Measurements from ENCODE around the gene LACTB.
"Not testable (repeated sequence)": the region's sequence is repeated elsewhere in the genome, so short reads cannot be mapped to it uniquely, and the experiment has no call there.

Gene LACTB

DNA sequence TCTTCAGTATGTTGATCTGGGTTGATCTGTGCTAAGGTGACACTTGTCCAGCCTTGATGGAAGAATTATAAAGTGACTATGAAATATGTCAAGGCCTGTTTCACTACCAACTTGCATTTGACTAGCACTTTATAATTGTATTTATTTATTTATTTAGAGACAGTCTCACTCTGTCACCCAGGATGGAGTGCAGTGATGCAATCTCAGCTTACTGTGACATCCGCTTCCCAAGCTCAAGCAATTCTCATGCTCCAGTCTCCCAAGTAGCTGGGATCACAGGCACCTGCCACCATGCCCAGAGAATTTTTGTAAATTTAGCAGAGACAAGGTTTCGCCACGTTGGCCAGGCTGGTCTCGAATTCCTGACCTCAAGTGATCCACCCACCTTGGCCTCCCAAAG, 25.5 kb upstream of the LACTB start:
- no CpG with 5 or more reads among the region's 4 CpGs for WGBS, 2 donors (ENCODE audit: extremely low coverage in 2 of 2, insufficient read length in 2 of 2, insufficient replicate concordance in 1 of 2)
- Histone ChIP-seq H4K91ac (ENCODE audit: low read depth, low read length, poor library complexity) (no peak overlapping the region), H4K8ac (ENCODE audit: low read depth, low read length) (no peak overlapping the region), H2BK120ac (ENCODE audit: low read depth, low read length) (no peak overlapping the region), H3K9me3 (replicated peaks in 1 of 2; ENCODE audit: control insufficient read depth in 2 of 2, insufficient read depth in 1 of 2, low read depth in 1 of 2, low read length in 2 of 2) (peaks cover 0 to 2% of the 10 kb centered on the region in 2 donors), H2BK12ac (ENCODE audit: low read length) (no peak overlapping the region), H2AFZ (ENCODE audit: low read length) (no peak overlapping the region), H3K4ac (ENCODE audit: low read length) (no peak overlapping the region), H2AK5ac (ENCODE audit: low read depth, low read length) (no peak overlapping the region), H3K4me1 (ENCODE audit: control insufficient read depth in 2 of 2, insufficient read depth in 1 of 2, low read depth in 1 of 2, low read length in 2 of 2) (peaks cover 0 to 5% of the 10 kb centered on the region in 2 donors), H3K79me1 (ENCODE audit: low read depth, low read length) (no peaks in the 10 kb centered on the region), H2BK15ac (ENCODE audit: low read length) (no peak overlapping the region), H3K9ac (ENCODE audit: low read depth, low read length, poor library complexity) (no peak overlapping the region), H3K18ac (ENCODE audit: low read length) (no peak overlapping the region), H3K4me3 (ENCODE audit: low read length in 2 of 2) (no peak overlapping the region), H3K27me3 (ENCODE audit: control insufficient read depth in 3 of 3, insufficient read depth in 3 of 3, low read depth in 1 of 3, low read length in 3 of 3) (no peaks in the 10 kb centered on the region), H2BK5ac (ENCODE audit: low read length) (no peak overlapping the region), H3K27ac (replicated peaks; ENCODE audit: low read length) (no peak overlapping the region), H3K14ac (ENCODE audit: low read length) (no peak overlapping the region), H3K23ac (ENCODE audit: low read depth, low read length, poor library complexity) (no peak overlapping the region), H3K4me2 (ENCODE audit: insufficient read depth, low read length, poor library complexity, severe bottlenecking) (no peak overlapping the region), H3K36me3 (replicated peaks in 1 of 2; ENCODE audit: control insufficient read depth in 2 of 2, insufficient read depth in 2 of 2, low read length in 2 of 2) (no peaks in the 10 kb centered on the region)
- DNase-seq (ENCODE audit: low spot score): no peak

DNA sequence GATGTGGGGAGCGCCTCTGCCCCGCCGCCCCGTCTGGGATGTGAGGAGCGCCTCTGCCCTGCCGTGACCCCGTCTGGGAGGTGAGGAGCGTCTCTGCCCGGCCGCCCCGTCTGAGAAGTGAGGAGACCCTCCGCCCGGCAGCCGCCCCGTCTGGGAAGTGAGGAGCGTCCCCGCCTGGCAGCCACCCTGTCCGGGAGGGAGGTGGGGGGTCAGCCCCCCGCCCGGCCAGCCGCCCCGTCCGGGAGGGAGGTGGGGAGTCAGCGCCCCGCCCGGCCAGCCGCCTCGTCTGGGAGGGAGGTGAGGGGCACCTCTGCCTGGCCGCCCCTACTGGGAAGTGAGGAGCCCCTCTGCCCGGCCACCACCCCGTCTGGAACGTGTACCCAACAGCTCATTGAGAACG, 22.8 kb upstream of the LACTB start:
- not testable (repeated sequence) for H4K8ac ChIP-seq (ENCODE audit: low read depth, low read length); H3K23ac ChIP-seq (ENCODE audit: low read depth, low read length, poor library complexity); H3K27me3 ChIP-seq (ENCODE audit: control insufficient read depth in 3 of 3, insufficient read depth in 3 of 3, low read depth in 1 of 3, low read length in 3 of 3); H2BK15ac ChIP-seq (ENCODE audit: low read length); H2BK5ac ChIP-seq (ENCODE audit: low read length); H3K4me2 ChIP-seq (ENCODE audit: insufficient read depth, low read length, poor library complexity, severe bottlenecking); H3K9ac ChIP-seq (ENCODE audit: low read depth, low read length, poor library complexity); H3K79me1 ChIP-seq (ENCODE audit: low read depth, low read length); DNase-seq (ENCODE audit: low spot score); H2AK5ac ChIP-seq (ENCODE audit: low read depth, low read length); H3K18ac ChIP-seq (ENCODE audit: low read length); H3K36me3 ChIP-seq (replicated peaks in 1 of 2; ENCODE audit: control insufficient read depth in 2 of 2, insufficient read depth in 2 of 2, low read length in 2 of 2); H3K9me3 ChIP-seq (replicated peaks in 1 of 2; ENCODE audit: control insufficient read depth in 2 of 2, insufficient read depth in 1 of 2, low read depth in 1 of 2, low read length in 2 of 2); H4K91ac ChIP-seq (ENCODE audit: low read depth, low read length, poor library complexity); H3K4me3 ChIP-seq (ENCODE audit: low read length in 2 of 2); H2AFZ ChIP-seq (ENCODE audit: low read length); H2BK12ac ChIP-seq (ENCODE audit: low read length); H3K14ac ChIP-seq (ENCODE audit: low read length); H3K4me1 ChIP-seq (ENCODE audit: control insufficient read depth in 2 of 2, insufficient read depth in 1 of 2, low read depth in 1 of 2, low read length in 2 of 2); H3K27ac ChIP-seq (replicated peaks; ENCODE audit: low read length); H3K4ac ChIP-seq (ENCODE audit: low read length); H2BK120ac ChIP-seq (ENCODE audit: low read depth, low read length)
- no CpG with 5 or more reads among the region's 33 CpGs for WGBS, 2 donors (ENCODE audit: extremely low coverage in 2 of 2, insufficient read length in 2 of 2, insufficient replicate concordance in 1 of 2)

DNA sequence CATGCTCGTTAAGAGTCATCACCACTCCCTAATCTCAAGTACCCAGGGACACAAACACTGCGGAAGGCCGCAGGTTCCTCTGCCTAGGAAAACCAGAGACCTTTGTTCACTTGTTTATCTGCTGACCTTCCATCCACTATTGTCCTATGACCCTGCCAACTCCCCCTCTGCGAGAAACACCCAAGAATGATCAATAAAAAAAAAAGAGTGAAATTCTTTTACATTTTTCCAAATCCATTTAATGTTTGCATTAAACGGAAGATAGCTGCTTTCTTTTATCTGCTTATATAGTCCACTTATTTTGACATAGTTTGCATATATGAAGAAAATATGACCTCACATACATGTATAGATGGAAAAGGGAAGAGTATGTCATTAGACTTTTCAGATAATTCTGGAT, 22.1 kb upstream of the LACTB start:
- not testable (repeated sequence) for H3K14ac ChIP-seq (ENCODE audit: low read length); H3K27me3 ChIP-seq (ENCODE audit: control insufficient read depth in 3 of 3, insufficient read depth in 3 of 3, low read depth in 1 of 3, low read length in 3 of 3); H3K9ac ChIP-seq (ENCODE audit: low read depth, low read length, poor library complexity); H2BK12ac ChIP-seq (ENCODE audit: low read length); H2BK15ac ChIP-seq (ENCODE audit: low read length); H3K4me1 ChIP-seq (ENCODE audit: control insufficient read depth in 2 of 2, insufficient read depth in 1 of 2, low read depth in 1 of 2, low read length in 2 of 2); DNase-seq (ENCODE audit: low spot score); H3K36me3 ChIP-seq (replicated peaks in 1 of 2; ENCODE audit: control insufficient read depth in 2 of 2, insufficient read depth in 2 of 2, low read length in 2 of 2); H4K91ac ChIP-seq (ENCODE audit: low read depth, low read length, poor library complexity); H3K79me1 ChIP-seq (ENCODE audit: low read depth, low read length); H2BK120ac ChIP-seq (ENCODE audit: low read depth, low read length); H3K4ac ChIP-seq (ENCODE audit: low read length); H3K4me2 ChIP-seq (ENCODE audit: insufficient read depth, low read length, poor library complexity, severe bottlenecking); H3K18ac ChIP-seq (ENCODE audit: low read length); H3K23ac ChIP-seq (ENCODE audit: low read depth, low read length, poor library complexity); H3K4me3 ChIP-seq (ENCODE audit: low read length in 2 of 2); H2AK5ac ChIP-seq (ENCODE audit: low read depth, low read length); H3K9me3 ChIP-seq (replicated peaks in 1 of 2; ENCODE audit: control insufficient read depth in 2 of 2, insufficient read depth in 1 of 2, low read depth in 1 of 2, low read length in 2 of 2); H3K27ac ChIP-seq (replicated peaks; ENCODE audit: low read length); H2AFZ ChIP-seq (ENCODE audit: low read length); H4K8ac ChIP-seq (ENCODE audit: low read depth, low read length); H2BK5ac ChIP-seq (ENCODE audit: low read length)
- no CpG with 5 or more reads among the region's 5 CpGs for WGBS, 2 donors (ENCODE audit: extremely low coverage in 2 of 2, insufficient read length in 2 of 2, insufficient replicate concordance in 1 of 2)

DNA sequence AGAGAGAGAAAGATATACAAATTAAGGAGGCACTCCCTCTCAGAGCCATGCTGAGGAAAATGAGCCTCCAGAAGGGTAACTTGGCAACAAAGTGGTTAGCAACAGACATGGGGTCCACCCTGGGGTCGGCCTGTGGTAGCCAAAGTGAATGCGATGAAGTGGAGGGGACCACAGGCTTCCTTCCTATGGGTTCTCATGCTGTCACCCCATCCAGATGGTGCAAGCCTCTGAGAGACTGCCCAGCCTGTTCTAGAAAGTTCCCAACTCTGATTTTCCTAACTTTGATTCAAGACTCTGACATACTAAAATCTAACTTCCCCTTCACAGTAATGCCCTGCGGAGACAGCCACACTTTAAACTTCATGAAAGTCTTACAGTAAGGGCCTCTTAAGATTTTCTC, 18.2 kb upstream of the LACTB start:
- Histone ChIP-seq H3K27ac (replicated peaks; ENCODE audit: low read length) (no peak overlapping the region), H3K18ac (ENCODE audit: low read length) (no peak overlapping the region), H2BK120ac (ENCODE audit: low read depth, low read length) (no peak overlapping the region), H3K9ac (ENCODE audit: low read depth, low read length, poor library complexity) (no peak overlapping the region), H4K8ac (ENCODE audit: low read depth, low read length) (no peak overlapping the region), H3K23ac (ENCODE audit: low read depth, low read length, poor library complexity) (no peak overlapping the region), H3K4me1 (ENCODE audit: control insufficient read depth in 2 of 2, insufficient read depth in 1 of 2, low read depth in 1 of 2, low read length in 2 of 2) (no peaks in the 10 kb centered on the region), H3K36me3 (replicated peaks in 1 of 2; ENCODE audit: control insufficient read depth in 2 of 2, insufficient read depth in 2 of 2, low read length in 2 of 2) (no peaks in the 10 kb centered on the region), H3K79me1 (ENCODE audit: low read depth, low read length) (no peaks in the 10 kb centered on the region), H2BK5ac (ENCODE audit: low read length) (no peak overlapping the region), H2BK12ac (ENCODE audit: low read length) (no peak overlapping the region), H3K27me3 (ENCODE audit: control insufficient read depth in 3 of 3, insufficient read depth in 3 of 3, low read depth in 1 of 3, low read length in 3 of 3) (no peaks in the 10 kb centered on the region), H2BK15ac (ENCODE audit: low read length) (no peak overlapping the region), H2AK5ac (ENCODE audit: low read depth, low read length) (no peak overlapping the region), H3K4ac (ENCODE audit: low read length) (no peak overlapping the region), H3K4me2 (ENCODE audit: insufficient read depth, low read length, poor library complexity, severe bottlenecking) (no peak overlapping the region), H3K14ac (ENCODE audit: low read length) (no peak overlapping the region), H2AFZ (ENCODE audit: low read length) (no peak overlapping the region), H4K91ac (ENCODE audit: low read depth, low read length, poor library complexity) (no peak overlapping the region), H3K4me3 (ENCODE audit: low read length in 2 of 2) (no peak overlapping the region), H3K9me3 (replicated peaks in 1 of 2; ENCODE audit: control insufficient read depth in 2 of 2, insufficient read depth in 1 of 2, low read depth in 1 of 2, low read length in 2 of 2) (peaks cover 2 to 3% of the 10 kb centered on the region in 2 donors)
- no peak for DNase-seq (ENCODE audit: low spot score)
- WGBS, 2 donors (ENCODE audit: extremely low coverage in 2 of 2, insufficient read length in 2 of 2, insufficient replicate concordance in 1 of 2): no CpG with 5 or more reads among the region's 3 CpGs

Measured in neuronal stem cell (in vitro differentiated cells).